Cerebellar cortex (tissue), 1 donor: ENCODE measurements around the gene PROX1.
"Not testable (repeated sequence)": the region's sequence is repeated elsewhere in the genome, so short reads cannot be mapped to it uniquely, and the experiment has no call there.

ENCODE experiments used
- DNase-seq: peaks from one replicate; pipeline ENCODE4 v3.0.0-alpha.2; 2015; ENCODE audit warnings: low spot score

Gene PROX1

DNA sequence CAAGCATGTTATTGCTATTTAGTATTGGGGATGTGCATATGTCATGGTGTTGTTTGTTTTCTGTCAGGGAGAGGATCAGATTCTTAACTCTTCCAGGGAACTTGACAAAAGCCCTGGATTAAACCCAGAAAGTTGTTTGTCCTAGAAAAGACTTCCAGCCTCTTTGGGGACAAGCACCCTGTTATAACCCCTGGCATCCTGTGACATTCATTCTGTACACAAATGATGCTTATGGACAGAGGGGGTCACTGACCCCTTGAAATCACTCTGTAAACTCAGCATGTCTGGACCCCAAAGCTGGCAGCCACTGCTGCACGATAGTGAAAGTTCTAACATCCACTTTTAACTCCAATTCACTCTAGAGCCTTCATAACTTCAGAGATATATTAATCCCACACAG is 81.2 kb downstream of the PROX1 start:
- DNase-seq: no peak

DNA sequence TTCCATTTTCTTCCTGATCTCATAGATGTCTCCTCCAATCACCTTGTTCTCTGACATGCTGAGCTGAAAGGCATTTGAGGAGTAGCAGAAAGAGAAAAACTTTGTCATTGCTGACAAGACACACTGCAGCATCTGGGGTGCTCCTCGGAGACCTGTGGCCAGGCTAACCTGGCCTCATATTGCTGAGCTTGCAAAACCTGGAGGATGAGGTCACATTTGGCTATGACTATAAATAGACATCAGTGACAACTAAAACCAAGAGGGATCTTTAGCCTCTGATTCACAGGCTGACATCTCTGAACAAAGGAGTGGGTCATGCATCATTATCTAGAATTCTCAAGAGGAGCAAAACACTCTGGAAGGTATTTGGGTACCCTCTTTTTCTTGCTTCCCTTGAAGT is 83.7 kb downstream of the PROX1 start:
- DNase-seq: no peak

DNA sequence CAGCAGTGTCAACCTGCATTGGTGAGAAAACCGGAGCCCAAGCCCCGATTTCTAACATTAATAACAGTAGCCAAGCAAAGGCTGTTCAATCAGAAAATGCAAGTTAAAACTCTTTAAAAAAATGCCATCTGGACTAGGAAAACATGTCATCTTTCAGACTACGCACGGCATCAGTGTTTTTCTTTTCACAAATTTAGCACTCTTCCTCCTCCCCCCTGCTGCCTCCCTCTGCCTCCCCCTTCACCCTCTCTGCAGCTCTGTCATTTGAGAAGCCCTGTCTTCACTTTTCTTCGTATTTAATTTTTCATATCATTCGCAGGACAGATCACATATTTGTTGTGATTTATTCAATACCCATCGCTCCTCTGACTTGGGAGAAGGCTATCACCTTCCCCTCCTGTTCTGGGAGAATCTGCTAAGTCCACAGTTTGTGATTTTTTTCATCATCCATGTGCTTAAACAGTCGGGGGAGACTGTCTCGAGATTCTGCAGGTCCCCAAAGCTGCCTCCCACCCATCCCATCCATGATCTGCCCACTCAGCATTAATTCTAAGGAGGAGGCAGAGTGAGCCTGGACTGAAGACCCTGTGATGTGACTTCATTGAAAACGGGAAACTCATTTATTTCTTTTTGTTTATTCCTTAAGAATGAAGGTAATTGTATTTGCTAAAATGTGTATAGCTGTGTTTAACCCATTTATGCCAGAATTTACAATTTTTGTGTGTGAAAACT is 84.8 kb downstream of the PROX1 start:
- no peak for DNase-seq

GRCh38 chr1:214074477-214074876 is 86.7 kb downstream of the PROX1 start:
- DNase-seq: no peak

GRCh38 chr1:214075305-214075998 is 87.7 kb downstream of the PROX1 start:
- DNase-seq: no peak

GRCh38 chr1:214075999-214076707 is 88.4 kb downstream of the PROX1 start:
- DNase-seq: no peak

- DNase-seq: no peak
These were observed 88.9 kb downstream of the PROX1 start for GRCh38 chr1:214076708-214077065.

DNA sequence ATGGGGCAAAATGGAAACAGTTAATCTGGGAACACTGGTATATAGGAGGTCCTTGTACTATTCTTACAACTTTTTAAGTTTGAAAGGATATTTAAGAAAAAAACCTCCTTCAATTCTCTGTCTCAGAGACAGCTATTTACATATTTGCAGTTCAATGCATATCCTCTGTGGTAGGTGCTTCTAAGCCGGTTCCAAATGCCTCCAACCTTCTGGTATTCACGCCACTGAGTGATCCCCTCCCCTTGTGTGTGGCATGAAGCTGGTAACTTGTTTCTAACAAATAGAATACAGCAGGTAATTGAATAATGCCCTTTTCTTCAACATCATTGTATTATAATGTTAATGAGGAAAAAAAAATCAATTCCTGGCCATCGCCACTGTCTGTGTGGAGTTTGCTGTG is 91.2 kb downstream of the PROX1 start:
- no peak for DNase-seq

- DNase-seq: no peak
These were observed 97.6 kb downstream of the PROX1 start for GRCh38 chr1:214085325-214085724.

- DNase-seq: no peak
These were observed 99.2 kb downstream of the PROX1 start for GRCh38 chr1:214086945-214087344.

DNA sequence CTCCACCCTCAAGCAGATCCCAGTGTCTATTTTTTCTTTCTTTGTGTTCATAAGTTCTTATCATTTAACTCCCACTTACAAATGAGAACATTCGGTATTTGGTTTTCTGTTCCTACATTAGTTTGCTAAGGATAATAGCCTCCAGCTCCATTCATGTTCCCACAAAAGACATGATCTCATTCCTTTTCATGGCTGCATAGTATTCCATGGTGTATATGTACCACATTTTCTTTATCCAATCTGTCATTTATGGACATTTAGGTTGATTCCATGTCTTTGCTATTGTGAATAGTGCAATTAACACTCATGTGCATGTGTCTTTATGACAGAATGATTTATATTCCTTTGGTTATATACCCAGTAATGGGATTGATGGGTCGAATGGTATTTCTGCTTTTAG is 101.2 kb downstream of the PROX1 start:
- not testable (repeated sequence) for DNase-seq
